SK-N-SH (cell line): ENCODE measurements around the gene MYD88. TPM values are rescaled to one million over a fixed set of nuclear protein-coding genes. Genes with fewer than 3 reads are reported as not detected.

Experiments used
- CTCF ChIA-PET: fragments of 300-600, 350-600 bp; formaldehyde crosslinking; extraction: SDS; loops from one replicate; lab custom pipeline; 2021; lab: Yijun Ruan, JAX
- POLR2A ChIA-PET: fragments of 350-600 bp; sonication (Branson Sonifier 250); formaldehyde crosslinking; extraction: SDS; loops from one replicate; lab custom pipeline; 2020; ENCODE audit warnings: antibody characterized with exemption, inconsistent platforms; lab: Yijun Ruan, JAX
- DNase-seq: peaks from one replicate; pipeline ENCODE4 v3.0.0; 2012
- H2AFZ ChIP-seq: fragments of 200-600 bp; sonication (generic); 2 replicates; pipeline ENCODE4 v1.8.1; 2016; ENCODE audit warnings: antibody characterized with exemption, mild to moderate bottlenecking, low read depth
- H3F3A ChIP-seq: fragments of 200-600 bp; sonication (generic); replicated peaks from 2 replicates; pipeline ENCODE3; 2016; ENCODE audit warnings: antibody characterized with exemption, mild to moderate bottlenecking; ENCODE audit not compliant: insufficient read depth
- H3K27ac ChIP-seq, 2 experiments: fragments of 200-500 bp in 1 of 2; fragments of 200-600 bp in 1 of 2; sonication (Bioruptor generic) in 1 of 2; sonication (generic), shearing (Covaris generic) in 1 of 2; 2 replicates each; pipeline versions ENCODE4 v1.5.1 to v1.6.1; 2014 to 2016; ENCODE audit warnings: low read depth in 2 of 2, inconsistent platforms in 1 of 2, low read length in 1 of 2, mild to moderate bottlenecking in 1 of 2, mixed read lengths in 1 of 2
- H3K27me3 ChIP-seq: fragments of 200-600 bp; sonication (generic), shearing (Covaris generic); 2 replicates; pipeline ENCODE4 v1.6.1; 2016; ENCODE audit warnings: mixed run types; ENCODE audit not compliant: insufficient read depth
- H3K36me3 ChIP-seq, 2 experiments: fragments of 200-500 bp in 1 of 2; fragments of 200-600 bp in 1 of 2; sonication (Bioruptor generic) in 1 of 2; sonication (generic) in 1 of 2; replicated peaks in 1 of 2; 2 replicates each; pipeline versions ENCODE3 to v1.5.1; 2014 to 2016; ENCODE audit warnings: low read length in 1 of 2, mild to moderate bottlenecking in 1 of 2; ENCODE audit not compliant: insufficient read depth in 2 of 2, control insufficient read depth in 1 of 2
- H3K4me1 ChIP-seq, 2 experiments: fragments of 200-500 bp in 1 of 2; fragments of 200-600 bp in 1 of 2; sonication (Bioruptor generic) in 1 of 2; sonication (generic), shearing (Covaris generic) in 1 of 2; 2 replicates each; pipeline versions ENCODE4 v1.5.1 to v1.6.1; 2014 to 2016; ENCODE audit warnings: low read depth in 1 of 2, low read length in 1 of 2, mixed run types in 1 of 2; ENCODE audit not compliant: insufficient read depth in 2 of 2, control insufficient read depth in 1 of 2
- H3K4me2 ChIP-seq: fragments of 200-600 bp; sonication (generic), shearing (Covaris generic); 2 replicates; pipeline ENCODE4 v1.6.1; 2017; ENCODE audit warnings: mixed run types
- H3K4me3 ChIP-seq, 2 experiments: fragments of 200-500 bp in 1 of 2; fragments of 200-600 bp in 1 of 2; sonication (Bioruptor generic) in 1 of 2; sonication (generic), shearing (Covaris generic) in 1 of 2; 2 replicates each; pipeline versions ENCODE4 v1.5.1 to v1.8.1; 2014 to 2016; ENCODE audit warnings: low read depth in 2 of 2, inconsistent platforms in 1 of 2, low read length in 1 of 2, mild to moderate bottlenecking in 1 of 2, mixed read lengths in 1 of 2, moderate library complexity in 1 of 2
- H3K79me2 ChIP-seq: fragments of 200-600 bp; sonication (generic); 2 replicates; pipeline ENCODE4 v1.8.1; 2017; ENCODE audit warnings: mild to moderate bottlenecking; ENCODE audit not compliant: insufficient read depth
- H3K9ac ChIP-seq: fragments of 200-600 bp; sonication (generic); 2 replicates; pipeline ENCODE4 v1.6.1; 2017; ENCODE audit warnings: mixed run types
- H3K9me2 ChIP-seq: fragments of 200-600 bp; sonication (generic); 2 replicates; pipeline ENCODE4 v1.6.1; 2017; ENCODE audit warnings: mixed run types
- H3K9me3 ChIP-seq: fragments of 200-600 bp; sonication (generic); 2 replicates; pipeline ENCODE4 v1.6.1; 2017; ENCODE audit warnings: mixed run types, mild to moderate bottlenecking, moderate library complexity
- H4K20me1 ChIP-seq: fragments of 200-600 bp; sonication (generic); 2 replicates; pipeline ENCODE4 v1.6.1; 2017; ENCODE audit warnings: mild to moderate bottlenecking, mixed run types; ENCODE audit not compliant: insufficient read depth
- CHD2 ChIP-seq: fragments of 150-350 bp; IDR thresholded peaks from 2 replicates; pipeline ENCODE4 v1.6.1; 2018; ENCODE audit warnings: low read length; ENCODE audit not compliant: partially characterized antibody
- CTCF ChIP-seq: fragments of 200-600 bp; sonication (generic); IDR thresholded peaks from 2 replicates; pipeline ENCODE4 v1.6.1; 2017; ENCODE audit warnings: antibody characterized with exemption, mild to moderate bottlenecking, moderate library complexity
- ELF1 ChIP-seq: IDR thresholded peaks from 2 replicates; pipeline ENCODE4 v1.4.0; 2012
- EP300 ChIP-seq, 2 experiments: IDR thresholded peaks; 2 replicates each; pipeline versions ENCODE4 v1.4.0 to v1.6.1; 2012; ENCODE audit warnings: borderline replicate concordance in 1 of 2, low read depth in 1 of 2, low read length in 1 of 2
- FOXJ3 ChIP-seq: sonication (generic); formaldehyde crosslinking; IDR thresholded peaks from 2 replicates; pipeline ENCODE4 v1.5.1; 2020; ENCODE audit warnings: mild to moderate bottlenecking, missing genetic modification reagents
- FOXM1 ChIP-seq: IDR thresholded peaks from 2 replicates; pipeline ENCODE4 v1.4.0; 2012; ENCODE audit warnings: low read depth, mild to moderate bottlenecking
- GABPA ChIP-seq: IDR thresholded peaks from 2 replicates; pipeline ENCODE4 v1.4.0; 2012; ENCODE audit warnings: low read depth, mild to moderate bottlenecking
- MEF2A ChIP-seq: IDR thresholded peaks from 2 replicates; pipeline ENCODE4 v1.4.0; 2012; ENCODE audit warnings: low read depth, borderline replicate concordance
- NFIC ChIP-seq: IDR thresholded peaks from 2 replicates; pipeline ENCODE4 v1.4.0; 2012; ENCODE audit warnings: borderline replicate concordance
- NRF1 ChIP-seq: IDR thresholded peaks from 2 replicates; pipeline ENCODE4 v1.6.1; 2012; ENCODE audit warnings: low read depth, mild to moderate bottlenecking, low read length
- POLR2AphosphoS5 ChIP-seq: IDR thresholded peaks from 2 replicates; pipeline ENCODE4 v1.6.1; 2012; ENCODE audit warnings: low read depth, low read length
- RCOR1 ChIP-seq: fragments of 150-350 bp; IDR thresholded peaks from 2 replicates; pipeline ENCODE4 v1.6.1; 2017; ENCODE audit warnings: antibody characterized with exemption, low read length
- RFX5 ChIP-seq: IDR thresholded peaks from 2 replicates; pipeline ENCODE4 v1.6.1; 2012; ENCODE audit warnings: mild to moderate bottlenecking, improper control_type of control experiment, low read length
- SIN3A ChIP-seq: IDR thresholded peaks from 2 replicates; pipeline ENCODE4 v1.6.1; 2012; ENCODE audit warnings: low read depth, mild to moderate bottlenecking, low read length, moderate library complexity, borderline replicate concordance
- SMC3 ChIP-seq: IDR thresholded peaks from 2 replicates; pipeline ENCODE4 v1.6.1; 2012; ENCODE audit warnings: low read depth, low read length, improper control_type of control experiment
- TAF1 ChIP-seq: IDR thresholded peaks from 2 replicates; pipeline ENCODE4 v1.6.1; 2012; ENCODE audit warnings: low read depth, mild to moderate bottlenecking, low read length, moderate library complexity, borderline replicate concordance
- ZBTB33 ChIP-seq: IDR thresholded peaks from 2 replicates; pipeline ENCODE4 v1.4.0; 2012; ENCODE audit warnings: low read depth, borderline replicate concordance
- WGBS: methylation state at CpG from one replicate; pipeline ENCODE4 v1.1.6; 2017; ENCODE audit warnings: low lambda C conversion rate; 5-methylcytosine and 5-hydroxymethylcytosine counted together
- polyA plus RNA-seq, 3 experiments: library from polyadenylated mRNA; depleted of rRNA; stranded (reverse); fragments of >200 nt; gene quantifications; 2 replicates each; pipeline ENCODE4 v1.2.3, GENCODE V29; 2012
- TF ChIP-seq, protein P1 (sequence below): IDR thresholded peaks from 2 replicates; pipeline ENCODE4 v1.4.0; 2012; ENCODE audit warnings: low read depth

The MYD88 gene
- polyA plus RNA-seq, 1 of the 3 experiments (the other 2 are of a cell fraction): 24.0 TPM

DNA sequence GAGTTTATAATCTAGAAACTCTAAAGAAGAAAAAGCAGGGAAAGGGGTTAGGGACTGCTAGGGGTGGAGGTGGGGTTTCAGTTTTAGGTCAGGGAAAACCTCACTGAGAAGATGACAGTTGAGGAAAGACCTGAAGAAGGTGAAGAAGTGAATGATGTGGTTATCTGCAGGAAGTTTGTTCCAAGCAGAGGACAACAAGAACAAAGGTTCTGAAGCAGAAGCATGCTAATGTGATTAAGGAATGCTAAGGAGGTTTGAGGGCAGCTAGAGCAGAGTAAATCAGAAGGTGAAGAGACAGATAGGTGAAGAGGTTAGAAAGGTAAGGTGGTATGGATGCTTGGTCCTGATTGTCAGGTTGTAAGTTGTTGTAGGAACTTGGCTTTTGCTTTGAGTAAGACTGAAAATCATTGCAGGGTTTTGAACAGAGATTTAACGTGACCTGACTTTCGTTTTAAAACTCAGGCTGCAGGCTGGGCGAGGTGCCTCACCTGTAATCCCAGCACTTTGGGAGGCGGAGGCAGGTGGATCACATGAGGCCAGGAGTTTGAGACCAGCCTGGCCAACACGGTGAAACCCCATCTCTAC is 35.5 kb downstream of the MYD88 start:
- ChIA-PET CTCF (interaction anchor here (0.8 kb wide), 1 partner anchor 18 kb away, joined by 3 read pairs; no protein-coding TSS in a partner anchor), POLR2A (no interaction called here)
- Histone ChIP-seq H3K9me3 (no peaks in the 10 kb centered on the region), H3K9ac (no peak overlapping the region), H3K9me2 (no peaks in the 10 kb centered on the region), H3K4me3 (no peak overlapping the region), H2AFZ (no peak overlapping the region), H3K36me3 (peaks cover 0 to 4% of the 10 kb centered on the region in 2 experiments), H4K20me1 (peaks cover 74% of the 10 kb centered on the region), H3F3A (peaks cover 40% of the 10 kb centered on the region), H3K27me3 (no peaks in the 10 kb centered on the region), H3K79me2 (peaks cover 96% of the 10 kb centered on the region), H3K4me2 (peak overlapping the region; percentile 53), H3K27ac (peak overlapping the region in 1 of 2 experiments; percentile 66; a peak in 2 of 4 replicates), H3K4me1 (peaks cover 0 to 22% of the 10 kb centered on the region in 2 experiments; a peak in 1 of 4 replicates)
- WGBS: 80% methylated on average over 5 of the region's 5 CpGs
- no peak for DNase-seq
- TF ChIP-seq MEF2A (no peak), FOXM1 (no peak), SMC3 (no peak), FOXJ3 (CRISPR knock-in tag) (no peak), NFIC (no peak), ELF1 (no peak), SIN3A (no peak), TAF1 (no peak), NRF1 (no peak)
- TF ChIP-seq, protein P1, sequence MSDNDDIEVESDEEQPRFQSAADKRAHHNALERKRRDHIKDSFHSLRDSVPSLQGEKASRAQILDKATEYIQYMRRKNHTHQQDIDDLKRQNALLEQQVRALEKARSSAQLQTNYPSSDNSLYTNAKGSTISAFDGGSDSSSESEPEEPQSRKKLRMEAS: no peak

GRCh38 chr3:38177181-38177580 is 38.7 kb downstream of the MYD88 start:
- 92% methylated on average over 2 of the region's 2 CpGs for WGBS
- Histone ChIP-seq H3K4me1 (peaks cover 2 to 18% of the 10 kb centered on the region in 2 experiments; a peak in 2 of 4 replicates), H3K36me3 (peaks cover 0 to 12% of the 10 kb centered on the region in 2 experiments)
- CTCF ChIA-PET: interaction anchor here (1.1 kb wide), 1 partner anchor 11 kb away, joined by 3 read pairs; no protein-coding TSS in a partner anchor
- no peak for TF ChIP-seq RCOR1
- TF ChIP-seq MEF2A: no peak
- TF ChIP-seq GABPA: no peak
- no peak for TF ChIP-seq ZBTB33
- no peak for TF ChIP-seq NRF1
- TF ChIP-seq CTCF: no peak
- TF ChIP-seq POLR2AphosphoS5: no peak
- TF ChIP-seq EP300 (IDR thresholded peaks at IDR 0.05; ENCODE audit: borderline replicate concordance in 1 of 2, low read depth in 1 of 2, low read length in 1 of 2): no peak
- TF ChIP-seq RFX5: no peak
- no peak for TF ChIP-seq CHD2
- TF ChIP-seq, all 33 proteins: peak for 0
- H3K9me3 ChIP-seq: no peaks in the 10 kb centered on the region
- H3K4me2 ChIP-seq: no peak overlapping the region
- H2AFZ ChIP-seq: no peak overlapping the region
- DNase-seq: no peak
- H3K9ac ChIP-seq: no peak overlapping the region
- H3K27ac ChIP-seq: no peak overlapping the region
- no peak overlapping the region for H3K4me3 ChIP-seq
- POLR2A ChIA-PET: interaction anchor here (0.7 kb wide), 1 partner anchor 172 kb away, joined by 3 read pairs; no protein-coding TSS in a partner anchor
- no peaks in the 10 kb centered on the region for H3K27me3 ChIP-seq
- H3F3A ChIP-seq: peaks cover 26% of the 10 kb centered on the region
- H3K79me2 ChIP-seq: peaks cover 96% of the 10 kb centered on the region
- peaks cover 77% of the 10 kb centered on the region for H4K20me1 ChIP-seq
- H3K9me2 ChIP-seq: no peaks in the 10 kb centered on the region
